Liver (tissue), 9 donors: ENCODE data around the gene OTOP3. TPM values are rescaled to one million over a fixed set of nuclear protein-coding genes. Genes with fewer than 3 reads are reported as not detected.

Experiments used
- DNase-seq: peaks from one replicate; pipeline ENCODE4 v3.0.0-alpha.2; 2017; ENCODE audit warnings: low spot score
- H3K27ac ChIP-seq, 2 donors: one replicate each; pipeline ENCODE4 v1.7.0; 2013; ENCODE audit warnings: inconsistent platforms in 2 of 2, low read length in 2 of 2, control low read depth in 1 of 2, low read depth in 1 of 2, mild to moderate bottlenecking in 1 of 2
- H3K27me3 ChIP-seq, 4 donors: one replicate each; pipeline versions ENCODE4 v1.6.1 to v1.7.0; 2013; ENCODE audit warnings: low read length in 3 of 4, inconsistent platforms in 1 of 4, mild to moderate bottlenecking in 1 of 4, moderate library complexity in 1 of 4; ENCODE audit not compliant: control insufficient read depth in 4 of 4, insufficient read depth in 4 of 4
- H3K36me3 ChIP-seq, 4 donors: one replicate each; pipeline versions ENCODE4 v1.6.1 to v1.7.0; 2013; ENCODE audit warnings: low read length in 3 of 4, mild to moderate bottlenecking in 3 of 4, low read depth in 1 of 4, moderate library complexity in 1 of 4; ENCODE audit not compliant: control insufficient read depth in 4 of 4, insufficient read depth in 3 of 4
- H3K4me1 ChIP-seq, 4 donors: one replicate each; pipeline versions ENCODE4 v1.6.1 to v1.7.0; 2013; ENCODE audit warnings: low read length in 3 of 4, mild to moderate bottlenecking in 3 of 4, moderate library complexity in 1 of 4; ENCODE audit not compliant: control insufficient read depth in 4 of 4, insufficient read depth in 4 of 4
- H3K4me3 ChIP-seq, 3 donors: one replicate each; pipeline versions ENCODE4 v1.6.1 to v1.7.0; 2013; ENCODE audit warnings: low read length in 3 of 3, control low read depth in 1 of 3, low read depth in 1 of 3, mild to moderate bottlenecking in 1 of 3
- H3K9ac ChIP-seq, 2 donors: one replicate each; pipeline ENCODE4 v1.7.0; 2013; ENCODE audit warnings: low read length in 2 of 2, mild to moderate bottlenecking in 2 of 2, moderate library complexity in 2 of 2, control low read depth in 1 of 2, low read depth in 1 of 2
- H3K9me3 ChIP-seq, 4 donors: one replicate each; pipeline versions ENCODE4 v1.6.1 to v1.7.0; 2013; ENCODE audit warnings: low read length in 3 of 4; ENCODE audit not compliant: control insufficient read depth in 4 of 4
- ATF3 ChIP-seq: IDR thresholded peaks from 2 replicates; pipeline ENCODE4 v1.6.1; 2016; ENCODE audit warnings: antibody characterized with exemption
- CTCF ChIP-seq: fragments of 150-350 bp; IDR thresholded peaks from 2 replicates; pipeline ENCODE4 v1.5.1; 2017; ENCODE audit warnings: improper control_type of control experiment, low read depth, low read length; ENCODE audit not compliant: missing input control
- EGR1 ChIP-seq, 2 donors: IDR thresholded peaks; 2 replicates each; pipeline ENCODE4 v1.6.1; 2016 to 2018; ENCODE audit warnings: antibody characterized with exemption in 2 of 2, low read depth in 2 of 2
- FOXA1 ChIP-seq: IDR thresholded peaks from 2 replicates; pipeline ENCODE4 v1.6.1; 2016; ENCODE audit warnings: antibody characterized with exemption
- HNF4G ChIP-seq: IDR thresholded peaks from 2 replicates; pipeline ENCODE4 v1.6.1; 2016; ENCODE audit warnings: antibody characterized with exemption
- MAX ChIP-seq: IDR thresholded peaks from 2 replicates; pipeline ENCODE4 v1.6.1; 2016; ENCODE audit warnings: antibody characterized with exemption
- NR2F2 ChIP-seq: IDR thresholded peaks from 2 replicates; pipeline ENCODE4 v1.6.1; 2016; ENCODE audit warnings: antibody characterized with exemption
- RAD21 ChIP-seq, 2 donors: IDR thresholded peaks; 2 replicates each; pipeline ENCODE4 v1.6.1; 2016; ENCODE audit warnings: antibody characterized with exemption in 2 of 2, mild to moderate bottlenecking in 2 of 2
- RXRA ChIP-seq, 2 donors: IDR thresholded peaks; 2 replicates each; pipeline ENCODE4 v1.6.1; 2017 to 2018; ENCODE audit warnings: antibody characterized with exemption in 2 of 2, mild to moderate bottlenecking in 1 of 2
- SP1 ChIP-seq: IDR thresholded peaks from 2 replicates; pipeline ENCODE4 v1.6.1; 2018; ENCODE audit warnings: antibody characterized with exemption, mild to moderate bottlenecking
- YY1 ChIP-seq: IDR thresholded peaks from 2 replicates; pipeline ENCODE4 v1.6.1; 2016; ENCODE audit warnings: antibody characterized with exemption, mild to moderate bottlenecking
- WGBS: extraction: QIAGEN DNeasy Blood & Tissue Kit; methylation state at CpG from one replicate; pipeline ENCODE4 v1.1.7; 2013; 5-methylcytosine and 5-hydroxymethylcytosine counted together
- polyA plus RNA-seq, 2 donors: library from polyadenylated mRNA; stranded (reverse) in 1 of 2; unstranded in 1 of 2; fragments of 200-250 nt in 1 of 2; fragments of >200 nt in 1 of 2; fragmentation: Nextera tagmentation in 1 of 2; extraction: Ambion mirVana in 1 of 2; gene quantifications; one replicate each; pipeline versions ENCODE4 v1.2.1 to v1.2.3, GENCODE V29; 2013 to 2015
- total RNA-seq, 2 donors: library from RNA; depleted of rRNA; stranded (reverse); fragments of >200 nt; gene quantifications; one replicate each; pipeline ENCODE4 v1.2.3, GENCODE V29; 2014
- donor health status: healthy.
- donor health status: healthy.
- donor health status: healthy.
- donor health status: healthy.
- donor health status: healthy.

The OTOP3 gene
- total and polyA plus RNA-seq, 4 donors = not detected

- Histone ChIP-seq H3K4me1 (peaks cover 4 to 12% (median 5%) of the 10 kb centered on the region in 4 donors), H3K27me3 (peaks cover 0 to 6% (median under 1%) of the 10 kb centered on the region in 4 donors), H3K9ac (no peak overlapping the region), H3K27ac (no peak overlapping the region), H3K36me3 (no peaks in the 10 kb centered on the region), H3K4me3 (no peak overlapping the region), H3K9me3 (no peaks in the 10 kb centered on the region)
- no peak for DNase-seq
- 76% methylated on average over 4 of the region's 4 CpGs for WGBS
- no peak for TF ChIP-seq MAX
- TF ChIP-seq SP1 = no peak
Measured at GRCh38 chr17:74975943-74976342, 40.2 kb downstream of the OTOP3 start.

- WGBS = 94% methylated on average over 3 of the region's 3 CpGs
- no peaks in the 10 kb centered on the region for H3K36me3 ChIP-seq
- no peaks in the 10 kb centered on the region for H3K9me3 ChIP-seq
- no peak overlapping the region for H3K4me3 ChIP-seq
- DNase-seq = no peak
- TF ChIP-seq CTCF (no peak), EGR1 (IDR thresholded peaks at IDR 0.05; ENCODE audit: low read depth in 2 of 2) (no peak), YY1 (no peak), RAD21 (IDR thresholded peaks at IDR 0.05) (no peak), RXRA (IDR thresholded peaks at IDR 0.05) (no peak), HNF4G (no peak), FOXA1 (no peak), SP1 (no peak)
- H3K4me1 ChIP-seq = peaks cover 4 to 14% (median 8%) of the 10 kb centered on the region in 4 donors
- H3K9ac ChIP-seq = no peak overlapping the region
- peaks cover 0 to 3% (median under 1%) of the 10 kb centered on the region in 4 donors for H3K27me3 ChIP-seq
- H3K27ac ChIP-seq = no peak overlapping the region
Measured at GRCh38 chr17:74977802-74978201, 42.1 kb downstream of the OTOP3 start.

GRCh38 chr17:74978240-74978639, 42.5 kb downstream of the OTOP3 start:
- Histone ChIP-seq H3K4me3 (no peak overlapping the region), H3K36me3 (no peaks in the 10 kb centered on the region), H3K9ac (no peak overlapping the region), H3K4me1 (peaks cover 4 to 13% (median 6%) of the 10 kb centered on the region in 4 donors), H3K27me3 (peaks cover 0 to 3% (median under 1%) of the 10 kb centered on the region in 4 donors), H3K27ac (no peak overlapping the region), H3K9me3 (no peaks in the 10 kb centered on the region)
- TF ChIP-seq ATF3 (no peak), HNF4G (no peak), NR2F2 (no peak)
- 79% methylated on average over 3 of the region's 3 CpGs for WGBS
- DNase-seq = no peak
